Esophagus squamous epithelium (tissue), 5 donors: Measurements from ENCODE around the gene CD48. TPM values are rescaled to one million over a fixed set of nuclear protein-coding genes. Genes with fewer than 3 reads are reported as not detected.

Experiments
- DNase-seq: peaks from one replicate; lab custom pipeline; 2025; lab: John Stamatoyannopoulos, UW
- H3K27ac ChIP-seq, 4 donors: fragments of 200-600 bp; sonication (generic); one replicate each; pipeline ENCODE4 v1.5.1; 2016 to 2019; ENCODE audit warnings: mild to moderate bottlenecking in 1 of 4
- H3K27me3 ChIP-seq, 4 donors: fragments of 200-600 bp; sonication (generic); 1 replicate in 3 of 4; 2 replicates in 1 of 4; pipeline versions ENCODE4 v1.5.1 to v1.6.0; 2017 to 2021; ENCODE audit warnings: antibody characterized with exemption in 1 of 4
- H3K36me3 ChIP-seq, 3 donors: fragments of 200-600 bp; sonication (generic); one replicate each; pipeline ENCODE4 v1.5.1; 2016 to 2019
- H3K4me1 ChIP-seq, 3 donors: fragments of 200-600 bp; sonication (generic); one replicate each; pipeline ENCODE4 v1.5.1; 2017 to 2019
- H3K4me3 ChIP-seq, 4 donors: fragments of 200-600 bp; sonication (generic); 1 replicate in 3 of 4; 2 replicates in 1 of 4; pipeline ENCODE4 v1.5.1; 2016 to 2019; ENCODE audit warnings: mild to moderate bottlenecking in 2 of 4, moderate library complexity in 1 of 4
- H3K9me3 ChIP-seq, 3 donors: fragments of 200-600 bp; sonication (generic); one replicate each; pipeline ENCODE4 v1.5.1; 2016 to 2019
- POLR2A ChIP-seq, 4 donors: fragments of 450-650 bp; IDR thresholded peaks; one replicate each; pipeline ENCODE4 v1.6.1; 2017; ENCODE audit warnings: antibody characterized with exemption in 4 of 4, mild to moderate bottlenecking in 4 of 4, moderate library complexity in 3 of 4
- WGBS, 2 donors: methylation state at CpG; one replicate each; pipeline ENCODE4 v1.1.5; 2018; 5-methylcytosine and 5-hydroxymethylcytosine counted together
- intact Hi-C: fragments of 100-400 bp; cut with DNase I; formaldehyde crosslinking; loops from one replicate; pipeline ENCODE4 v1.15.0; 2022
- total RNA-seq, 4 donors: library from RNA; depleted of rRNA; stranded (reverse); fragments of >200 nt; gene quantifications; one replicate each; pipeline ENCODE4 v1.1.0, GENCODE V29; 2016
- TF ChIP-seq, protein P1 (sequence below), 6 experiments: fragments of 450-650 bp in 4 of 6; fragments of 200-600 bp in 2 of 6; sonication (generic) in 2 of 6; IDR thresholded peaks; one replicate each; pipeline ENCODE4 v1.5.1; 2016 to 2019; ENCODE audit warnings: antibody characterized with exemption in 6 of 6, mild to moderate bottlenecking in 4 of 6, moderate library complexity in 4 of 6
- donor health status: DM: yes; HTN: yes; CAD: no.

CD48 gene
- total RNA-seq, 4 donors from 2014 or later = 1.1 to 13.7 (median 5.3) TPM

DNA sequence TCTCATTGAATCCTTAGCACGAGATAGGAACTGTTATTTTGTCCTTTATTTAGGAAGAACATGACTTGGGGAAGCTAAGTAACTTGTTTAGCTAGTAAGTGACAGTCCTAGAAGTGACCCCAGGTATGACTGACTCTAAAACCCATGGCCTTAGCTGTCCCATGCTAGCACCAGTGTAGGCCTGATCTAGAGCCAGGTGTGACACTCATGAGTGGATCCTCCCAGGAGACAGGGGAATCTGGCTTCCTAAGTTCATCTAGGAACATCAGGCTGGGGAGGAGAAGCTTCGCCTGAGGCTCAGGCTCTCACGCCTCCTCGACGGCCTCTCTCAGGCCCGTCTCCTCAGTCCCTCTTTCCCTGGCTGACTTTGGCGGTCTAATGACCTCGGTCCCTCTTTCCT is 31.2 kb downstream of the CD48 start:
- Histone ChIP-seq H3K27ac (no peak overlapping the region), H3K27me3 (peaks cover 0 to 11% (median 0%) of the 10 kb centered on the region in 4 donors), H3K9me3 (no peaks in the 10 kb centered on the region), H3K4me3 (no peak overlapping the region), H3K36me3 (peaks cover 0 to 3% (median 0%) of the 10 kb centered on the region in 3 donors), H3K4me1 (peaks cover 8 to 30% (median 11%) of the 10 kb centered on the region in 3 donors)
- intact Hi-C loops = no loop called here
- no peak for DNase-seq
- TF ChIP-seq, protein P1, sequence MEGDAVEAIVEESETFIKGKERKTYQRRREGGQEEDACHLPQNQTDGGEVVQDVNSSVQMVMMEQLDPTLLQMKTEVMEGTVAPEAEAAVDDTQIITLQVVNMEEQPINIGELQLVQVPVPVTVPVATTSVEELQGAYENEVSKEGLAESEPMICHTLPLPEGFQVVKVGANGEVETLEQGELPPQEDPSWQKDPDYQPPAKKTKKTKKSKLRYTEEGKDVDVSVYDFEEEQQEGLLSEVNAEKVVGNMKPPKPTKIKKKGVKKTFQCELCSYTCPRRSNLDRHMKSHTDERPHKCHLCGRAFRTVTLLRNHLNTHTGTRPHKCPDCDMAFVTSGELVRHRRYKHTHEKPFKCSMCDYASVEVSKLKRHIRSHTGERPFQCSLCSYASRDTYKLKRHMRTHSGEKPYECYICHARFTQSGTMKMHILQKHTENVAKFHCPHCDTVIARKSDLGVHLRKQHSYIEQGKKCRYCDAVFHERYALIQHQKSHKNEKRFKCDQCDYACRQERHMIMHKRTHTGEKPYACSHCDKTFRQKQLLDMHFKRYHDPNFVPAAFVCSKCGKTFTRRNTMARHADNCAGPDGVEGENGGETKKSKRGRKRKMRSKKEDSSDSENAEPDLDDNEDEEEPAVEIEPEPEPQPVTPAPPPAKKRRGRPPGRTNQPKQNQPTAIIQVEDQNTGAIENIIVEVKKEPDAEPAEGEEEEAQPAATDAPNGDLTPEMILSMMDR (IDR thresholded peaks at IDR 0.05) = no peak
- no peak for TF ChIP-seq POLR2A (IDR thresholded peaks at IDR 0.05)
- WGBS, 2 donors = 87 to 94% methylated on average over 8 of the region's 8 CpGs

- intact Hi-C loops = loop anchor here (10.0 kb wide), 2 partner anchors 155 to 275 kb away; partner anchors contain the start of gene ITLN2
- peaks cover 0 to 3% (median 0%) of the 10 kb centered on the region in 3 donors for H3K36me3 ChIP-seq
- H3K9me3 ChIP-seq = no peaks in the 10 kb centered on the region
- H3K4me1 ChIP-seq = peaks cover 8 to 35% (median 16%) of the 10 kb centered on the region in 3 donors
- H3K27ac ChIP-seq = no peak overlapping the region
- 68 to 74% methylated on average over 3 of the region's 3 CpGs for WGBS, 2 donors
- H3K27me3 ChIP-seq = peaks cover 0 to 11% (median 0%) of the 10 kb centered on the region in 4 donors
- no peak for DNase-seq
- TF ChIP-seq POLR2A (IDR thresholded peaks at IDR 0.05) = no peak
- TF ChIP-seq, protein P1 (IDR thresholded peaks at IDR 0.05) = no peak
- H3K4me3 ChIP-seq = no peak overlapping the region
These were observed 31.7 kb downstream of the CD48 start for GRCh38 chr1:160679893-160680292.

- WGBS, 2 donors = 63 to 67% methylated on average over 11 to 12 of the region's 13 CpGs
- H3K36me3 ChIP-seq = peaks cover 0 to 3% (median 0%) of the 10 kb centered on the region in 3 donors
- peaks cover 0 to 11% (median 0%) of the 10 kb centered on the region in 4 donors for H3K27me3 ChIP-seq
- peaks cover 10 to 36% (median 11%) of the 10 kb centered on the region in 3 donors for H3K4me1 ChIP-seq
- TF ChIP-seq POLR2A (IDR thresholded peaks at IDR 0.05) = no peak
- TF ChIP-seq, protein P1 (IDR thresholded peaks at IDR 0.05) = no peak
- H3K4me3 ChIP-seq = no peak overlapping the region
- H3K9me3 ChIP-seq = no peaks in the 10 kb centered on the region
- intact Hi-C loops = loop anchor here (10.0 kb wide), 2 partner anchors 158 to 278 kb away; partner anchors contain the start of gene ITLN2
- DNase-seq = no peak
- no peak overlapping the region for H3K27ac ChIP-seq
These were observed 34.6 kb downstream of the CD48 start for GRCh38 chr1:160676869-160677597.

DNA sequence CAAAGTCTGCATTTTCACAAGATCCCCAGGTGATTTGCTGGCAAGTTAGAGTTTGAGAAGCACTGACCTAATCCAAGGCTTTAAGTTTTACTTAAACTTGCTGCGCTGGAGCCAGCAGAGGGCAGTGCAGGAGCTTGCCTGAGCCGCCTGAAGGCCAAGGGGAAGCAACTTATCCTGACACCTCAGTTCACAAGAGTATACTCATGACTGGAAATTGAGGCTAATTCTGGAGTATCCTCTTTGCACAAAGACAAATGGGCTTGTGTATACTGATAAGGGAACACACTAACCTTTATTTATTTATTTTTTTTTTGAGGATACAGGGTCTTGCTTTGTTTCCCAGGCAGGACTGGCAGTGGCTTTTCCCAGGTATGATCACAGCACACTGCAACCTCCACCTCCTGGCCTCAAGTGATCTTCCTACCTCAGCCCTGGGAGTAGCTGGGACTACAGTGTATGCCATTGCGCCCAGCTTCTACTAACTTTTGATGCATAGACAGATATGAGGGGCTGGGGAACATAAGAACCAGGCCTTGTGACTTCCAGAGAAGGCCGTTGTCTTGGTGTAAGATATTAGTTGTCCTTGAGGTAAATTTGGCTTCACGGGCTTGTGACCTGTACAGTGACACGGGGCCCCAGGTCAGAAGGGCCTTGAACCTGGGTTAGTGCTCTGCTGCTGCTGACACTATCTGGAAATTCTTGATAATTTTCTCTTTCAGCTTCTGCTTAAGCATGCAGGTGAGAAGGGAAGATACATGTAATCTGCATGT is 35.8 kb downstream of the CD48 start:
- H3K27ac ChIP-seq = peak overlapping the region in 1 of 4 donors; percentile 39
- no peak for DNase-seq
- H3K4me3 ChIP-seq = no peak overlapping the region
- TF ChIP-seq, protein P1 (IDR thresholded peaks at IDR 0.05) = peak; percentile 57 to 78 (median 64)
- no peak for TF ChIP-seq POLR2A (IDR thresholded peaks at IDR 0.05)
- peaks cover 4 to 30% (median 10%) of the 10 kb centered on the region in 3 donors for H3K4me1 ChIP-seq
- intact Hi-C loops = loop anchor here (10.0 kb wide), 2 partner anchors 159 to 279 kb away; partner anchors contain the start of gene ITLN2
- peaks cover 0 to 3% (median 0%) of the 10 kb centered on the region in 3 donors for H3K36me3 ChIP-seq
- H3K9me3 ChIP-seq = no peaks in the 10 kb centered on the region
- WGBS, 2 donors = 33 to 39% methylated on average over 4 to 5 of the region's 6 CpGs
- peaks cover 0 to 11% (median 0%) of the 10 kb centered on the region in 4 donors for H3K27me3 ChIP-seq
